Measurements from ENCODE around the gene PCLO.

DNA sequence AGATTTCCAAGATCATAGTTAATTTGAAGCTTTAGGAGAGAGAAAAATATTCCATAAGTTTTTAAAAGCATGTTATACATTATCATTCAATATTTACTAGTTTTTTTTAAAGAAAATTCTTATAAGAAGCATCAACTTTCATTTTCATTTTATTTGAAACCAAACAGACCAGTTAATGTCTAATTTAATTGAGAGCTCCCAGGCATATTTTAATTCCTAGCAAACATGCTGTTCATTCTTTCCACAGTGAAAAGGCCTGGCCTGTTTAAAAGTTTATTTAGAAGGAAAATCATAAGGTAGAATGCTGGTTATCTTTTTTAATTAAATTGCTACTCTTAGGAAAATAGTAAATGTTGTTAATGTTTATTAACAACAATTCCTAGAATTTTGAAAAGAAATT lies 324.4 kb downstream of the PCLO start:
- TF ChIP-seq, protein P1, sequence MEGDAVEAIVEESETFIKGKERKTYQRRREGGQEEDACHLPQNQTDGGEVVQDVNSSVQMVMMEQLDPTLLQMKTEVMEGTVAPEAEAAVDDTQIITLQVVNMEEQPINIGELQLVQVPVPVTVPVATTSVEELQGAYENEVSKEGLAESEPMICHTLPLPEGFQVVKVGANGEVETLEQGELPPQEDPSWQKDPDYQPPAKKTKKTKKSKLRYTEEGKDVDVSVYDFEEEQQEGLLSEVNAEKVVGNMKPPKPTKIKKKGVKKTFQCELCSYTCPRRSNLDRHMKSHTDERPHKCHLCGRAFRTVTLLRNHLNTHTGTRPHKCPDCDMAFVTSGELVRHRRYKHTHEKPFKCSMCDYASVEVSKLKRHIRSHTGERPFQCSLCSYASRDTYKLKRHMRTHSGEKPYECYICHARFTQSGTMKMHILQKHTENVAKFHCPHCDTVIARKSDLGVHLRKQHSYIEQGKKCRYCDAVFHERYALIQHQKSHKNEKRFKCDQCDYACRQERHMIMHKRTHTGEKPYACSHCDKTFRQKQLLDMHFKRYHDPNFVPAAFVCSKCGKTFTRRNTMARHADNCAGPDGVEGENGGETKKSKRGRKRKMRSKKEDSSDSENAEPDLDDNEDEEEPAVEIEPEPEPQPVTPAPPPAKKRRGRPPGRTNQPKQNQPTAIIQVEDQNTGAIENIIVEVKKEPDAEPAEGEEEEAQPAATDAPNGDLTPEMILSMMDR (conservative IDR thresholded peaks at IDR 0.05 in 1 of 2, IDR thresholded peaks at IDR 0.05 in 1 of 2; ENCODE audit: extremely low read depth in 1 of 2, insufficient read depth in 1 of 2, low read depth in 1 of 2, low read length in 2 of 2) = no peak
- TF ChIP-seq EZH2 (IDR thresholded peaks at IDR 0.05; ENCODE audit: borderline replicate concordance, low read length) = no peak

Data from mammary epithelial cell (primary cell).